Endothelial cell of umbilical vein (primary cell): ENCODE measurements around the gene MFRP. TPM values are rescaled to one million over a fixed set of nuclear protein-coding genes. Genes with fewer than 3 reads are reported as not detected.
A peak's percentile ranks its signal among the peaks of the same experiment; 100 is the strongest.

Experiments
- BruUV-seq: library from RNA; stranded (reverse); fragments of 400-500 nt; replicated peaks from 2 replicates; lab custom pipeline; 2021; lab: Mats Ljungman, UMichigan
- CTCF ChIA-PET: fragments of 300-600, 350-600 bp; sonication (Branson Sonifier 250); formaldehyde crosslinking; loops from one replicate; lab custom pipeline; 2021; ENCODE audit warnings: antibody characterized with exemption, inconsistent platforms; lab: Charles Lee
- POLR2A ChIA-PET: fragments of 300-600, 350-600 bp; sonication (Branson Sonifier 250); formaldehyde crosslinking; loops from one replicate; lab custom pipeline; 2021; ENCODE audit warnings: antibody characterized with exemption, inconsistent platforms; lab: Charles Lee
- DNase-seq: peaks from one replicate; pipeline ENCODE4 v3.0.0-alpha.2; 2011; ENCODE audit warnings: low read depth, low spot score
- FAIRE-seq: peaks from 2 replicates; lab custom pipeline; 2011; peaks lifted over from hg19 to GRCh38; lab: Jason Lieb, UNC
- H2AFZ ChIP-seq: 2 replicates; pipeline ENCODE4 v1.6.0; 2012; ENCODE audit warnings: low read depth, low read length, control low read depth, inconsistent platforms
- H3K27ac ChIP-seq: 2 replicates; pipeline ENCODE4 v1.5.1; 2011; ENCODE audit warnings: low read depth, mild to moderate bottlenecking, control low read depth, low read length, moderate library complexity; ENCODE audit not compliant: insufficient read depth
- H3K27me3 ChIP-seq, 2 experiments: 2 replicates each; pipeline versions ENCODE4 v1.6.0 to v1.6.1; 2011; ENCODE audit warnings: low read length in 2 of 2, mixed read lengths in 1 of 2; ENCODE audit not compliant: control insufficient read depth in 2 of 2, insufficient read depth in 2 of 2
- H3K36me3 ChIP-seq, 2 experiments: 2 replicates in 1 of 2; 3 replicates in 1 of 2; pipeline ENCODE4 v1.5.1; 2011; ENCODE audit warnings: low read length in 2 of 2, mild to moderate bottlenecking in 1 of 2, moderate library complexity in 1 of 2; ENCODE audit not compliant: control insufficient read depth in 2 of 2, insufficient read depth in 2 of 2; ENCODE audit errors: extremely low read depth in 1 of 2
- H3K4me1 ChIP-seq: 3 replicates; pipeline ENCODE4 v1.5.1; 2011; ENCODE audit warnings: mild to moderate bottlenecking, low read length; ENCODE audit not compliant: control insufficient read depth, insufficient read depth; ENCODE audit errors: extremely low read depth
- H3K4me2 ChIP-seq: 2 replicates; pipeline ENCODE4 v1.6.1; 2011; ENCODE audit warnings: low read length, control low read depth, mixed read lengths; ENCODE audit not compliant: insufficient read depth
- H3K4me3 ChIP-seq, 3 experiments: fragments of 200-600 bp in 1 of 3; sonication (generic), shearing (Covaris generic) in 1 of 3; replicated peaks in 1 of 3; 2 replicates each; pipeline ENCODE4 v1.5.1; 2011 to 2016; ENCODE audit warnings: control low read depth in 3 of 3, low read length in 3 of 3, mild to moderate bottlenecking in 2 of 3, inconsistent platforms in 1 of 3, low read depth in 1 of 3, moderate library complexity in 1 of 3; ENCODE audit not compliant: insufficient read depth in 1 of 3
- H3K79me2 ChIP-seq: 2 replicates; pipeline ENCODE4 v1.6.0; 2012; ENCODE audit warnings: low read length, inconsistent platforms; ENCODE audit not compliant: control insufficient read depth, insufficient read depth
- H3K9ac ChIP-seq: replicated peaks from 2 replicates; pipeline ENCODE3; 2011; ENCODE audit warnings: low read length, control low read depth; ENCODE audit not compliant: insufficient read depth; ENCODE audit errors: extremely low read depth
- H3K9me1 ChIP-seq: replicated peaks from 3 replicates; pipeline ENCODE4 v1.6.0; 2011; ENCODE audit warnings: mild to moderate bottlenecking, low read length; ENCODE audit not compliant: control insufficient read depth, insufficient read depth; ENCODE audit errors: extremely low read depth
- H3K9me3 ChIP-seq: replicated peaks from 2 replicates; pipeline ENCODE4 v1.5.1; 2012; ENCODE audit warnings: low read length, inconsistent platforms; ENCODE audit not compliant: control insufficient read depth, insufficient read depth
- H4K20me1 ChIP-seq: replicated peaks from 2 replicates; pipeline ENCODE3; 2011; ENCODE audit warnings: mild to moderate bottlenecking, low read length; ENCODE audit not compliant: control insufficient read depth, insufficient read depth; ENCODE audit errors: extremely low read depth
- CTCF ChIP-seq, 2 donors: IDR thresholded peaks; 1 replicate in 1 of 2; 2 replicates in 1 of 2; pipeline ENCODE4 v1.5.1; 2011; ENCODE audit warnings: low read length in 2 of 2, mild to moderate bottlenecking in 2 of 2, moderate library complexity in 2 of 2, control low read depth in 1 of 2, inconsistent platforms in 1 of 2, low read depth in 1 of 2; ENCODE audit not compliant: insufficient read depth in 1 of 2; ENCODE audit errors: extremely low read depth in 1 of 2
- EZH2 ChIP-seq: IDR thresholded peaks from 2 replicates; pipeline ENCODE4 v1.6.1; 2012; ENCODE audit warnings: borderline replicate concordance, low read depth, mild to moderate bottlenecking, moderate library complexity, low read length, inconsistent platforms; ENCODE audit not compliant: severe bottlenecking
- dilution Hi-C: fragments of 300-500 bp; cut with MboI; formaldehyde crosslinking; loops from one replicate; pipeline ENCODE4 v1.15.0; 2019; ENCODE audit warnings: low sequenced_read_pairs; ENCODE audit not compliant: extremely low pct_ligation_motif_present
- intact Hi-C: fragments of 100-400 bp; cut with micrococcal nuclease; formaldehyde crosslinking; loops from one replicate; pipeline ENCODE4 v1.10.0; 2022
- polyA plus RNA-seq, 4 experiments: library from polyadenylated mRNA; depleted of rRNA in 3 of 4; stranded (reverse) in 3 of 4; unstranded in 1 of 4; fragments of >200 nt; gene quantifications; 2 replicates each; pipeline versions ENCODE4 v1.2.1 to v1.2.3, GENCODE V29; 2011 to 2012; ENCODE audit warnings: missing spikeins in 1 of 4
- total RNA-seq: library from RNA; stranded (reverse); gene quantifications from 2 replicates; pipeline ENCODE4 v1.2.3, GENCODE V29; 2021

Gene MFRP
- total and polyA plus RNA-seq, 2 donors (not counting 3 experiments of a cell fraction or from before 2014, with no cell fraction given): 0.08 TPM; not detected in 1

- ChIA-PET CTCF (interaction anchor here (0.6 to 4.7 kb wide), 27 partner anchors 8 to 973 kb away, joined by 3 to 154 read pairs (median 4); partner anchors contain the start of genes C1QTNF5, HMBS, MFRP and USP2), POLR2A (interaction anchor here (0.6 to 0.7 kb wide), 2 partner anchors 25 to 216 kb away, joined by 3 read pairs; partner anchors contain the start of gene USP2)
- peak; percentile 71 for FAIRE-seq
- BruUV-seq: no TSS peak
- H3K27ac ChIP-seq: peak overlapping the region; percentile 51
- H3K9ac ChIP-seq: peak overlapping the region; percentile 78
- peaks cover 5% of the 10 kb centered on the region for H3K4me1 ChIP-seq
- DNase-seq: peak; percentile 67
- peak overlapping the region; percentile 65 to 69 (median 67) for H3K4me3 ChIP-seq
- peak; percentile 91 to 94 for TF ChIP-seq CTCF (IDR thresholded peaks at IDR 0.05; ENCODE audit: extremely low read depth in 1 of 2, insufficient read depth in 1 of 2, low read depth in 1 of 2, low read length in 2 of 2)
- TF ChIP-seq EZH2: no peak
- H3K79me2 ChIP-seq: no peaks in the 10 kb centered on the region
- peak overlapping the region; percentile 88 for H3K4me2 ChIP-seq
- no peaks in the 10 kb centered on the region for H3K27me3 ChIP-seq
- no peaks in the 10 kb centered on the region for H3K9me1 ChIP-seq
- H2AFZ ChIP-seq: peak overlapping the region; percentile 98
- H3K9me3 ChIP-seq: no peaks in the 10 kb centered on the region
- no peaks in the 10 kb centered on the region for H3K36me3 ChIP-seq
- no peaks in the 10 kb centered on the region for H4K20me1 ChIP-seq
- dilution Hi-C loops (no loop called here), intact Hi-C loops (loop anchor here (1.0 to 10.0 kb wide), 4 partner anchors 16 to 858 kb away; partner anchors contain the start of genes C1QTNF5 and OAF)
Observed at GRCh38 chr11:119356349-119357031, 10.0 kb upstream of the MFRP start.
